Heart left ventricle (tissue), 16 donors: ENCODE data around the gene TJP1. TPM values are rescaled to one million over a fixed set of nuclear protein-coding genes. Genes with fewer than 3 reads are reported as not detected.
"Not testable (repeated sequence)": the region's sequence is repeated elsewhere in the genome, so short reads cannot be mapped to it uniquely, and the experiment has no call there.

Experiments
- ATAC-seq, 4 donors: fragments of 200-7000 bp; cut with Tn5 transposase; one replicate each; pipeline ENCODE4 v1.9.1; 2020 to 2022; ENCODE audit warnings: moderate library complexity in 4 of 4, mild to moderate bottlenecking in 3 of 4, moderate number of reproducible peaks in 1 of 4
- DNase-seq, 5 donors: peaks; one replicate each; pipeline ENCODE4 v3.0.0-alpha.2; 2020
- H3K27ac ChIP-seq, 12 donors: fragments of 200-600 bp; sonication (generic) in 4 of 12; one replicate each; pipeline versions ENCODE4 v1.5.0 to v1.8.0; 2016 to 2022; ENCODE audit warnings: mild to moderate bottlenecking in 2 of 12
- H3K27me3 ChIP-seq, 9 donors: fragments of 200-600 bp; sonication (generic) in 2 of 9; one replicate each; pipeline versions ENCODE4 v1.5.1 to v1.8.0; 2016 to 2022; ENCODE audit warnings: mild to moderate bottlenecking in 3 of 9
- H3K36me3 ChIP-seq, 9 donors: fragments of 200-600 bp; sonication (generic) in 2 of 9; one replicate each; pipeline versions ENCODE4 v1.5.0 to v1.8.0; 2018 to 2022; ENCODE audit warnings: mild to moderate bottlenecking in 2 of 9
- H3K4me1 ChIP-seq, 12 donors: fragments of 200-600 bp; sonication (generic) in 4 of 12; one replicate each; pipeline versions ENCODE4 v1.5.0 to v1.8.0; 2016 to 2022; ENCODE audit warnings: mild to moderate bottlenecking in 3 of 12
- H3K4me3 ChIP-seq, 12 donors: fragments of 200-600 bp; sonication (generic) in 4 of 12; one replicate each; pipeline versions ENCODE4 v1.5.0 to v1.8.0; 2017 to 2022; ENCODE audit warnings: mild to moderate bottlenecking in 9 of 12, moderate library complexity in 4 of 12
- H3K9me3 ChIP-seq, 12 donors: fragments of 200-600 bp; sonication (generic) in 4 of 12; one replicate each; pipeline versions ENCODE4 v1.5.0 to v1.8.0; 2016 to 2022; ENCODE audit warnings: mild to moderate bottlenecking in 1 of 12
- POLR2A ChIP-seq, 2 donors: fragments of 450-650 bp; IDR thresholded peaks; one replicate each; pipeline ENCODE4 v1.6.1; 2017; ENCODE audit warnings: antibody characterized with exemption in 2 of 2, mild to moderate bottlenecking in 2 of 2, moderate library complexity in 2 of 2
- WGBS, 4 donors: extraction: QIAGEN DNeasy Blood & Tissue Kit in 2 of 4; methylation state at CpG; one replicate each; pipeline versions ENCODE4 v1.1.5 to v1.1.7; 2013 to 2018; 5-methylcytosine and 5-hydroxymethylcytosine counted together
- intact Hi-C, 10 donors: fragments of 100-400 bp; cut with DNase I; formaldehyde crosslinking; loops; one replicate each; pipeline versions ENCODE4 v1.11.1 to v1.14.2; 2022
- polyA plus RNA-seq, 2 donors: library from polyadenylated mRNA; stranded (reverse); fragments of 200-250 nt; gene quantifications; one replicate each; pipeline ENCODE4 v1.2.3, GENCODE V29; 2013
- total RNA-seq, 9 donors: library from RNA; depleted of rRNA in 2 of 9; stranded (reverse); fragments of >200 nt in 2 of 9; fragmentation: NEBNext Ultra II Directional in 3 of 9; extraction: Animal tissue kit (Norgen Biotek cat#: 25700) in 3 of 9; gene quantifications; one replicate each; pipeline versions ENCODE4 v1.1.0 to v1.2.4, GENCODE V29; 2016 to 2023
- TF ChIP-seq, protein P1 (sequence below), 12 donors: fragments of 200-600 bp; sonication (generic) in 4 of 12; IDR thresholded peaks; one replicate each; pipeline versions ENCODE4 v1.5.0 to v1.8.0; 2018 to 2022; ENCODE audit warnings: antibody characterized with exemption in 12 of 12, mild to moderate bottlenecking in 5 of 12
- donor health status: ischemic (EF 13 %, LVEDD 7.1; RV severe dilation, severe dysfunction).
- donor health status: healthy with polysubstance abuse.
- donor health status: DM: no; HTN: yes; CAD: no.
- donor health status: DM: no; HTN: no; CAD: no.
- donor health status: ischemic (EF 25% LVEDD 6.9; RV normal size, moderate dysfunction).
- donor health status: ischemic (EF 25% LVEDD 5.7; RV mildly dilated, moderate dysfunction).
- donor health status: healthy.
- donor health status: DM: yes; HTN: yes; CAD: no.
- donor health status: ischemic (EF 35%, LVEDD 5.7; RV mildly dilated, moderate dysfunction).
- donor health status: nonischemic (EF 11% LVEDD 7.7; RV severe dilation, severe dysfunction).
- donor health status: DM: yes; HTN: yes; CAD: no.
- donor health status: PGD.
- donor health status: ischemic (EF 29% LVEDD 5.4; RV normal size, mild dysfunction).
- donor health status: nonischemic (EF 23%, LVEDD 6.1; RV moderate dilation, normal function).

TJP1 gene
- total and polyA plus RNA-seq, 11 donors = 26.8 to 159 (median 105) TPM

GRCh38 chr15:29784413-29784812 lies 37.9 kb downstream of the TJP1 start:
- no peak for DNase-seq
- no peak overlapping the region for H3K27ac ChIP-seq
- intact Hi-C loops = no loop called here
- H3K27me3 ChIP-seq = no peaks in the 10 kb centered on the region
- no peaks in the 10 kb centered on the region for H3K36me3 ChIP-seq
- H3K9me3 ChIP-seq = peaks cover 0 to 4% (median 0%) of the 10 kb centered on the region in 12 donors
- TF ChIP-seq, protein P1, sequence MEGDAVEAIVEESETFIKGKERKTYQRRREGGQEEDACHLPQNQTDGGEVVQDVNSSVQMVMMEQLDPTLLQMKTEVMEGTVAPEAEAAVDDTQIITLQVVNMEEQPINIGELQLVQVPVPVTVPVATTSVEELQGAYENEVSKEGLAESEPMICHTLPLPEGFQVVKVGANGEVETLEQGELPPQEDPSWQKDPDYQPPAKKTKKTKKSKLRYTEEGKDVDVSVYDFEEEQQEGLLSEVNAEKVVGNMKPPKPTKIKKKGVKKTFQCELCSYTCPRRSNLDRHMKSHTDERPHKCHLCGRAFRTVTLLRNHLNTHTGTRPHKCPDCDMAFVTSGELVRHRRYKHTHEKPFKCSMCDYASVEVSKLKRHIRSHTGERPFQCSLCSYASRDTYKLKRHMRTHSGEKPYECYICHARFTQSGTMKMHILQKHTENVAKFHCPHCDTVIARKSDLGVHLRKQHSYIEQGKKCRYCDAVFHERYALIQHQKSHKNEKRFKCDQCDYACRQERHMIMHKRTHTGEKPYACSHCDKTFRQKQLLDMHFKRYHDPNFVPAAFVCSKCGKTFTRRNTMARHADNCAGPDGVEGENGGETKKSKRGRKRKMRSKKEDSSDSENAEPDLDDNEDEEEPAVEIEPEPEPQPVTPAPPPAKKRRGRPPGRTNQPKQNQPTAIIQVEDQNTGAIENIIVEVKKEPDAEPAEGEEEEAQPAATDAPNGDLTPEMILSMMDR (IDR thresholded peaks at IDR 0.05) = no peak
- TF ChIP-seq POLR2A (IDR thresholded peaks at IDR 0.05) = no peak
- H3K4me1 ChIP-seq = peaks cover 0 to 67% (median 27%) of the 10 kb centered on the region in 12 donors
- no peak overlapping the region for H3K4me3 ChIP-seq
- ATAC-seq = no peak
- WGBS, 4 donors = 75 to 84% (median 76%) methylated on average over 7 of the region's 7 CpGs

GRCh38 chr15:29782816-29783215 lies 39.5 kb downstream of the TJP1 start:
- H3K27ac ChIP-seq, H3K27me3 ChIP-seq, DNase-seq, ATAC-seq, H3K36me3 ChIP-seq, H3K4me3 ChIP-seq, intact Hi-C loops, H3K9me3 ChIP-seq: not testable (repeated sequence)
- WGBS, 4 donors = 78 to 91% (median 83%) methylated on average over 8 of the region's 8 CpGs
- H3K4me1 ChIP-seq = peaks cover 2 to 70% (median 32%) of the 10 kb centered on the region in 12 donors

DNA sequence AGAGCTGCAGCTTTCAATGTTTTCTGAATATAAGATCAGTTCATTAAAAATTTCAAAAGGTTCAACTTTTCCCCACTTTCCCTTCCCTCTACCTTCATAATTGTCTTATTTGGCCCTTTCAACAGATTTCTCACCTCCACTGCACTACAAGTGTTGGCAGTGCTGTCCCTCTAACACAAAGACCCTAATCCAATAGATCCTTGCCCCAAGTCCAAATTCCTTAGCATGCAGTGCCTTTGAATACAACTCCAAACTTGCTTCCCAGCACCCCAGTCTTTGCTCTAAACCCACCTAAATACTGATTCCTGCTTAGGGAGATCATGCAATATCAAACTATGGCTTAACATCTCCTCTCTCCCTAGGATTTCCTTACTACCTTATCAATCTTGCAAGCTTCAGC lies 43.9 kb downstream of the TJP1 start:
- intact Hi-C loops = no loop called here
- no peaks in the 10 kb centered on the region for H3K36me3 ChIP-seq
- DNase-seq = no peak
- TF ChIP-seq POLR2A (IDR thresholded peaks at IDR 0.05) = no peak
- TF ChIP-seq, protein P1 (IDR thresholded peaks at IDR 0.05) = no peak
- H3K4me3 ChIP-seq = no peak overlapping the region
- no peak overlapping the region for H3K27ac ChIP-seq
- peaks cover 0 to 4% (median 0%) of the 10 kb centered on the region in 12 donors for H3K9me3 ChIP-seq
- no peak for ATAC-seq
- H3K27me3 ChIP-seq = no peaks in the 10 kb centered on the region
- peaks cover 0 to 72% (median 31%) of the 10 kb centered on the region in 12 donors for H3K4me1 ChIP-seq

- TF ChIP-seq, protein P1 (IDR thresholded peaks at IDR 0.05) = no peak
- TF ChIP-seq POLR2A (IDR thresholded peaks at IDR 0.05) = no peak
- Histone ChIP-seq H3K4me1 (peaks cover 0 to 80% (median 34%) of the 10 kb centered on the region in 12 donors), H3K36me3 (peaks cover 0 to 12% (median 2%) of the 10 kb centered on the region in 9 donors), H3K9me3 (peaks cover 0 to 4% (median 0%) of the 10 kb centered on the region in 12 donors), H3K4me3 (no peak overlapping the region), H3K27me3 (no peaks in the 10 kb centered on the region), H3K27ac (no peak overlapping the region)
- 47 to 50% (median 48%) methylated on average over 4 of the region's 4 CpGs for WGBS, 4 donors
- intact Hi-C loops = no loop called here
- DNase-seq (no peak), ATAC-seq (no peak)
Measured at GRCh38 chr15:29776859-29777258, 45.4 kb downstream of the TJP1 start.

DNA sequence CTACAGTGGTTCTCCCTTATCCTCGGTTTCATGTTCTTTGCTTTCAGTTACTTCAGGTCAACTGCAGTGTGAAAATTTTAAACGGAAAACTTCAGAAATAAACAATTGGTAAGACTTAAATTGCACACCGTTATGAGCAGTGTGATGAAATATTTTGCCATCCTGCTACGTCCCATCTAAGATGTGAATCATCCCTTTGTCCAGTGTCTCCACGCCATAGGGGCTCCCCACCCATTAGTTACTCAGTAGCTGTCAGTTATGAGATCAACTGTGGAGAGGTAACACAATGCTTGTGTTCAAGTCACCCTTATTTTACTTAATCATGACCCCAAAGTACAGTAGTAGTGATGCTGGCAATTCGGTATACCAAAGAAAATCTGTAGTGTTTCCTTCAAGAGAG lies 47.4 kb downstream of the TJP1 start:
- ATAC-seq = peak in 1 of 4 donors; percentile 15
- Histone ChIP-seq H3K4me3 (no peak overlapping the region), H3K4me1 (peaks cover 0 to 65% (median 34%) of the 10 kb centered on the region in 12 donors), H3K27ac (no peak overlapping the region), H3K27me3 (no peaks in the 10 kb centered on the region), H3K9me3 (no peaks in the 10 kb centered on the region), H3K36me3 (peaks cover 0 to 31% (median 19%) of the 10 kb centered on the region in 9 donors)
- WGBS, 4 donors = 62 to 75% (median 69%) methylated on average over 6 of the region's 6 CpGs
- no peak for DNase-seq
- intact Hi-C loops = loop anchor here in 1 of 10 donors (1.0 kb wide), 1 partner anchor 8 kb away; no protein-coding TSS in a partner anchor
- TF ChIP-seq POLR2A (IDR thresholded peaks at IDR 0.05) = no peak
- TF ChIP-seq, protein P1 (IDR thresholded peaks at IDR 0.05) = no peak
